HepG2 (cell line): ENCODE data around the gene RBBP5. TPM values are rescaled to one million over a fixed set of nuclear protein-coding genes. Genes with fewer than 3 reads are reported as not detected.

Experiments
- ATAC-seq: fragments of 200-7000 bp; cut with Tn5 transposase; 3 replicates; pipeline ENCODE4 v1.9.1; 2020; ENCODE audit warnings: mild to moderate bottlenecking, moderate library complexity
- BruUV-seq: library from RNA; stranded (reverse); fragments of 400-500 nt; replicated peaks from 2 replicates; lab custom pipeline; 2021; lab: Mats Ljungman, UMichigan
- CTCF ChIA-PET: fragments of 300-600 bp; formaldehyde crosslinking; extraction: SDS; loops from one replicate; lab custom pipeline; 2021; ENCODE audit warnings: low total read pairs, inconsistent platforms, low intra/inter-chr PET ratio; lab: Yijun Ruan, JAX
- POLR2A ChIA-PET: fragments of 350-600 bp; sonication (Branson Sonifier 250); formaldehyde crosslinking; loops from one replicate; lab custom pipeline; 2020; ENCODE audit warnings: antibody characterized with exemption, inconsistent platforms; lab: Yijun Ruan, JAX
- DNase-seq: peaks from one replicate; pipeline ENCODE4 v3.0.0-alpha.2; 2015; ENCODE audit warnings: low spot score
- FAIRE-seq: peaks from 3 replicates; lab custom pipeline; 2011; peaks lifted over from hg19 to GRCh38; lab: Jason Lieb, UNC
- H2AFZ ChIP-seq: one replicate; pipeline ENCODE4 v1.6.1; 2011; ENCODE audit warnings: low read length, inconsistent platforms
- H3K27ac ChIP-seq: fragments of 300-600 bp; 3 replicates; pipeline ENCODE4 v1.8.0; 2011; ENCODE audit warnings: mixed run types, mild to moderate bottlenecking, mixed read lengths, low read length, inconsistent platforms; ENCODE audit not compliant: insufficient read depth; ENCODE audit errors: extremely low read length
- H3K27me3 ChIP-seq, 2 experiments: fragments of 200-600 bp in 1 of 2; 2 replicates in 1 of 2; 3 replicates in 1 of 2; pipeline versions ENCODE4 v1.6.0 to v1.8.0; 2011; ENCODE audit warnings: low read length in 2 of 2, mild to moderate bottlenecking in 2 of 2, moderate library complexity in 2 of 2, inconsistent platforms in 1 of 2; ENCODE audit not compliant: insufficient read depth in 2 of 2, control insufficient read depth in 1 of 2
- H3K36me3 ChIP-seq, 2 experiments: fragments of 200-600 bp in 1 of 2; replicated peaks in 1 of 2; 2 replicates in 1 of 2; 3 replicates in 1 of 2; pipeline versions ENCODE4 v1.5.1 to v1.8.0; 2011; ENCODE audit warnings: low read length in 2 of 2, inconsistent platforms in 1 of 2; ENCODE audit not compliant: insufficient read depth in 2 of 2, control insufficient read depth in 1 of 2
- H3K4me1 ChIP-seq: 2 replicates; pipeline ENCODE4 v1.5.1; 2012; ENCODE audit warnings: low read length, inconsistent platforms; ENCODE audit not compliant: insufficient read depth
- H3K4me2 ChIP-seq: 2 replicates; pipeline ENCODE4 v1.6.0; 2011; ENCODE audit warnings: low read depth, low read length, inconsistent platforms
- H3K4me3 ChIP-seq, 3 experiments: fragments of 200-600 bp in 1 of 3; sonication (generic), shearing (Covaris generic) in 1 of 3; replicated peaks in 1 of 3; 2 replicates each; pipeline ENCODE4 v1.5.1; 2011 to 2016; ENCODE audit warnings: low read length in 3 of 3, inconsistent platforms in 2 of 3, low read depth in 2 of 3, mild to moderate bottlenecking in 2 of 3, control low read depth in 1 of 3, mixed read lengths in 1 of 3; ENCODE audit not compliant: insufficient read depth in 1 of 3
- H3K79me2 ChIP-seq: one replicate; pipeline ENCODE4 v1.6.1; 2011; ENCODE audit warnings: low read length, inconsistent platforms; ENCODE audit not compliant: insufficient read depth
- H3K9ac ChIP-seq: 2 replicates; pipeline ENCODE4 v1.6.0; 2011; ENCODE audit warnings: mild to moderate bottlenecking, low read depth, low read length, inconsistent platforms; ENCODE audit not compliant: insufficient read depth
- H3K9me3 ChIP-seq: 2 replicates; pipeline ENCODE4 v1.5.1; 2012; ENCODE audit warnings: mild to moderate bottlenecking, low read length
- H4K20me1 ChIP-seq: 2 replicates; pipeline ENCODE4 v1.6.0; 2011; ENCODE audit warnings: inconsistent platforms, mild to moderate bottlenecking, low read length, moderate library complexity; ENCODE audit not compliant: insufficient read depth
- ELF1 ChIP-seq: sonication (generic); formaldehyde crosslinking; IDR thresholded peaks from 2 replicates; pipeline ENCODE4 v1.4.0; 2020; ENCODE audit warnings: missing genetic modification reagents
- IKZF5 ChIP-seq: IDR thresholded peaks from 2 replicates; pipeline ENCODE4 v1.6.1; 2018; ENCODE audit warnings: missing genetic modification reagents, mild to moderate bottlenecking, missing compliant biosample characterization
- KDM4B ChIP-seq: sonication (generic); formaldehyde crosslinking; IDR thresholded peaks from 2 replicates; pipeline ENCODE4 v1.4.0; 2020; ENCODE audit warnings: missing genetic modification reagents
- MED1 ChIP-seq: sonication (generic); formaldehyde crosslinking; IDR thresholded peaks from 2 replicates; pipeline ENCODE4 v1.4.0; 2020; ENCODE audit warnings: missing genetic modification reagents
- ONECUT2 ChIP-seq: sonication (generic); formaldehyde crosslinking; IDR thresholded peaks from 2 replicates; pipeline ENCODE4 v1.4.0; 2020; ENCODE audit warnings: missing genetic modification reagents
- PAXIP1 ChIP-seq: sonication (generic); formaldehyde crosslinking; conservative IDR thresholded peaks from 2 replicates; pipeline ENCODE4 v1.4.0; 2020; ENCODE audit warnings: mild to moderate bottlenecking, missing genetic modification reagents, moderate library complexity
- SOX13 ChIP-seq, 3 experiments: fragments of 450-650 bp in 1 of 3; sonication (generic) in 1 of 3; formaldehyde crosslinking in 1 of 3; IDR thresholded peaks in 2 of 3; conservative IDR thresholded peaks in 1 of 3; 2 replicates each; pipeline versions ENCODE4 v1.5.0 to v1.6.1; 2016 to 2020; ENCODE audit warnings: antibody characterized with exemption in 1 of 3, mild to moderate bottlenecking in 1 of 3, missing compliant biosample characterization in 1 of 3, missing genetic modification reagents in 1 of 3, moderate library complexity in 1 of 3
- ZFP36 ChIP-seq: fragments of 150-350 bp; IDR thresholded peaks from 2 replicates; pipeline ENCODE4 v1.6.1; 2018; ENCODE audit warnings: borderline replicate concordance, low read length, low read depth; ENCODE audit not compliant: partially characterized antibody
- ZNF362 ChIP-seq: sonication (generic); formaldehyde crosslinking; IDR thresholded peaks from 2 replicates; pipeline ENCODE4 v1.4.0; 2020; ENCODE audit warnings: missing genetic modification reagents, mild to moderate bottlenecking, borderline replicate concordance
- ZNF503 ChIP-seq: sonication (generic); formaldehyde crosslinking; IDR thresholded peaks from 2 replicates; pipeline ENCODE4 v1.4.0; 2020; ENCODE audit warnings: missing genetic modification reagents
- ZNF605 ChIP-seq: sonication (generic); formaldehyde crosslinking; IDR thresholded peaks from 2 replicates; pipeline ENCODE4 v1.8.0; 2022; ENCODE audit warnings: mild to moderate bottlenecking, missing genetic modification reagents
- ZNF850 ChIP-seq: sonication (generic); formaldehyde crosslinking; conservative IDR thresholded peaks from 2 replicates; pipeline ENCODE4 v1.9.0; 2021; ENCODE audit warnings: mild to moderate bottlenecking, missing genetic modification reagents
- WGBS: methylation state at CpG from one replicate; pipeline ENCODE4 v1.1.6; 2017; ENCODE audit warnings: low lambda C conversion rate; 5-methylcytosine and 5-hydroxymethylcytosine counted together
- in situ Hi-C: cut with HindIII; loops from 2 replicates; pipeline ENCODE4 v1.10.0; 2017; ENCODE audit warnings: low pct_unique_long_range_greater_than_20kb; ENCODE audit not compliant: extremely low pct_ligation_motif_present
- intact Hi-C: fragments of 100-400 bp; cut with micrococcal nuclease; formaldehyde crosslinking; loops from one replicate; pipeline ENCODE4 v1.10.0; 2022; ENCODE audit not compliant: unreplicated experiment
- polyA plus RNA-seq, 8 experiments: library from polyadenylated mRNA; depleted of rRNA in 3 of 8; stranded (reverse) in 7 of 8; unstranded in 1 of 8; fragments of >200 nt; fragmentation: Illumina TruSeq in 4 of 8; extraction: Trizol in 4 of 8; gene quantifications; 2 replicates each; pipeline versions ENCODE4 v1.2.1 to v1.2.3, GENCODE V29; 2011 to 2016; ENCODE audit warnings: low read depth in 4 of 8, missing spikeins in 1 of 8, mixed read lengths in 1 of 8; ENCODE audit not compliant: insufficient read depth in 1 of 8
- total RNA-seq, 5 experiments: library from RNA; depleted of rRNA; stranded (reverse); fragments of >200 nt; fragmentation: Illumina TruSeq; extraction: Trizol; gene quantifications; 2 replicates each; pipeline ENCODE4 v1.2.3, GENCODE V29; 2016; ENCODE audit warnings: low read depth in 1 of 5

RBBP5 gene
- total and polyA plus RNA-seq, 2 of the 13 experiments (the other 11 are each of a cell fraction or from before 2014, with no cell fraction given), result 6.6 to 17.1 TPM

- no peak overlapping the region for H3K9ac ChIP-seq
- in situ Hi-C loops (no loop called here), intact Hi-C loops (no loop called here)
- H3K27me3 ChIP-seq, result no peaks in the 10 kb centered on the region
- no peaks in the 10 kb centered on the region for H3K9me3 ChIP-seq
- BruUV-seq, result no TSS peak
- CTCF ChIA-PET, result no interaction called here
- DNase-seq, result no peak
- no peak for FAIRE-seq
- peaks cover 13% of the 10 kb centered on the region for H3K4me1 ChIP-seq
- peak overlapping the region; percentile 27; the same call in 1 of the 2 replicates for H3K4me2 ChIP-seq
- no peak overlapping the region for H3K4me3 ChIP-seq
- no peaks in the 10 kb centered on the region for H4K20me1 ChIP-seq
- ATAC-seq, result peak; percentile 52
- POLR2A ChIA-PET, result no interaction called here
- no peaks in the 10 kb centered on the region for H3K79me2 ChIP-seq
- H2AFZ ChIP-seq, result no peak overlapping the region
- no peak overlapping the region for H3K27ac ChIP-seq
- no peaks in the 10 kb centered on the region for H3K36me3 ChIP-seq
- 9% methylated on average over 4 of the region's 4 CpGs for WGBS
- no peak for TF ChIP-seq MED1 (CRISPR knock-in tag)
- no peak for TF ChIP-seq ELF1 (CRISPR knock-in tag)
- TF ChIP-seq IKZF5 (CRISPR knock-in tag), result no peak
- no peak for TF ChIP-seq ZNF503 (CRISPR knock-in tag)
- no peak for TF ChIP-seq KDM4B
- no peak for TF ChIP-seq SOX13 (IDR thresholded peaks at IDR 0.05)
- peak in 1 of 2 experiments; percentile 19; a peak in 1 of 4 replicates for TF ChIP-seq SOX13 (CRISPR knock-in tag; conservative IDR thresholded peaks at IDR 0.05 in 1 of 2, IDR thresholded peaks at IDR 0.05 in 1 of 2)
- TF ChIP-seq ZFP36, result no peak
- TF ChIP-seq ZNF850 (CRISPR knock-in tag), result no peak
- TF ChIP-seq ZNF362 (CRISPR knock-in tag), result 0 out of 2 replicates have a peak, but pooled peaks have one; percentile 21
- peak; percentile 62 for TF ChIP-seq ONECUT2 (CRISPR knock-in tag)
- peak; percentile 55; the same call in 1 of the 2 replicates for TF ChIP-seq PAXIP1 (CRISPR knock-in tag)
- no peak for TF ChIP-seq ZNF605 (CRISPR knock-in tag)
These were observed 7.8 kb upstream of the RBBP5 start for GRCh38 chr1:205129447-205130029.
